Fibroblast of lung (primary cell): Measurements from ENCODE around the gene NCOR1. TPM values are rescaled to one million over a fixed set of nuclear protein-coding genes. Genes with fewer than 3 reads are reported as not detected.

Source experiments
- DNase-seq, 2 donors: peaks; one replicate each; pipeline versions ENCODE4 v3.0.0 to v3.0.0-alpha.2; 2010; ENCODE audit warnings: low read depth in 2 of 2
- H2AFZ ChIP-seq: 2 replicates; pipeline ENCODE4 v1.5.1; 2012; ENCODE audit warnings: low read length, control low read depth, inconsistent platforms
- H3K27ac ChIP-seq: 2 replicates; pipeline ENCODE4 v1.5.1; 2011; ENCODE audit warnings: low read length, control low read depth; ENCODE audit not compliant: insufficient read depth
- H3K27me3 ChIP-seq: 2 replicates; pipeline ENCODE4 v1.5.1; 2011; ENCODE audit warnings: mild to moderate bottlenecking, low read length; ENCODE audit not compliant: control insufficient read depth, insufficient read depth
- H3K36me3 ChIP-seq: 2 replicates; pipeline ENCODE4 v1.5.1; 2011; ENCODE audit warnings: low read length; ENCODE audit not compliant: control insufficient read depth, insufficient read depth
- H3K4me1 ChIP-seq: 2 replicates; pipeline ENCODE4 v1.5.1; 2011; ENCODE audit warnings: low read length; ENCODE audit not compliant: control insufficient read depth, insufficient read depth; ENCODE audit errors: extremely low read depth
- H3K4me2 ChIP-seq: 2 replicates; pipeline ENCODE4 v1.5.1; 2011; ENCODE audit warnings: low read length, control low read depth; ENCODE audit not compliant: insufficient read depth; ENCODE audit errors: extremely low read depth
- H3K4me3 ChIP-seq, 4 experiments: fragments of 200-600 bp in 1 of 4; sonication (generic) in 1 of 4; replicated peaks in 1 of 4; 2 replicates each; pipeline ENCODE4 v1.5.1; 2011 to 2016; ENCODE audit warnings: low read length in 4 of 4, low read depth in 3 of 4, mild to moderate bottlenecking in 3 of 4, control low read depth in 2 of 4, inconsistent platforms in 1 of 4, mixed read lengths in 1 of 4; ENCODE audit not compliant: insufficient read depth in 1 of 4; ENCODE audit errors: control extremely low read depth in 1 of 4
- H3K79me2 ChIP-seq: 2 replicates; pipeline ENCODE4 v1.5.1; 2012; ENCODE audit warnings: mild to moderate bottlenecking, low read length, inconsistent platforms; ENCODE audit not compliant: control insufficient read depth, insufficient read depth
- H3K9ac ChIP-seq: 2 replicates; pipeline ENCODE4 v1.5.1; 2011; ENCODE audit warnings: mild to moderate bottlenecking, low read length, control low read depth; ENCODE audit not compliant: insufficient read depth
- H3K9me3 ChIP-seq: 2 replicates; pipeline ENCODE4 v1.5.1; 2012; ENCODE audit warnings: low read depth, low read length; ENCODE audit not compliant: control insufficient read depth, insufficient read depth
- H4K20me1 ChIP-seq: 2 replicates; pipeline ENCODE4 v1.5.1; 2011; ENCODE audit warnings: low read length; ENCODE audit not compliant: control insufficient read depth, insufficient read depth; ENCODE audit errors: extremely low read depth
- EZH2 ChIP-seq: IDR thresholded peaks from 2 replicates; pipeline ENCODE4 v1.5.1; 2012; ENCODE audit warnings: low read length, control low read depth, mild to moderate bottlenecking; ENCODE audit errors: missing control alignments
- polyA plus RNA-seq, 2 donors: library from polyadenylated mRNA; depleted of rRNA in 1 of 2; stranded (reverse) in 1 of 2; unstranded in 1 of 2; fragments of >200 nt; gene quantifications; 2 replicates each; pipeline ENCODE4 v1.2.1, GENCODE V29; 2011 to 2012; ENCODE audit warnings: missing spikeins in 1 of 2
- total RNA-seq: library from RNA; depleted of rRNA; stranded (reverse); fragments of >200 nt; gene quantifications from 2 replicates; pipeline ENCODE4 v1.2.1, GENCODE V29; 2014
- TF ChIP-seq, protein P1 (sequence below), 2 donors: IDR thresholded peaks in 1 of 2; conservative IDR thresholded peaks in 1 of 2; 1 replicate in 1 of 2; 2 replicates in 1 of 2; pipeline ENCODE4 v1.5.1; 2011 to 2012; ENCODE audit warnings: low read length in 2 of 2, control low read depth in 1 of 2, inconsistent platforms in 1 of 2, low read depth in 1 of 2, mild to moderate bottlenecking in 1 of 2

The NCOR1 gene
- total and polyA plus RNA-seq, 2 donors (not counting 1 experiment from before 2014, with no cell fraction given): 67.6 to 106 TPM

DNA sequence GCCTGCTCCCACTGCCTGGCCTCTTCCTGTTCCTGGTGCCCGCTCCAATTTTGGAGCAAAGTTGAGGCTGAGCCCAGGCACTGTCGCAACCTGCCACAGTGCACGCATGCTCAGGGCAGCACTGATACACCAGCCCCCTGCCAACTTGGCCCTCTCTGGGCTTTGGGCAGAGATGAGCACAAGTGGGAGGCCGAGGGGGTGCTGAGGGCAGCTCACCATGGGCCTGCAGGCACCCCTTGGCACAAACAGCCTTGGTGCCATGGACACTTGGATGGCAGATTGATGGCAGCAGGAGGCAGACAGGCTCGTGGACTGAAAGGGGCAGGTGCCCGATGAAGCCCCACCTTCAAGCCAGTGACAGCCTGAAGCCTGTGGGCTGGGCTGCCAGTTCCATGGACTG, 44.6 kb upstream of the NCOR1 start:
- Histone ChIP-seq H3K27ac (no peak overlapping the region), H3K9ac (no peak overlapping the region), H3K79me2 (no peaks in the 10 kb centered on the region), H3K27me3 (no peaks in the 10 kb centered on the region), H3K4me2 (no peak overlapping the region), H3K36me3 (no peaks in the 10 kb centered on the region), H2AFZ (no peak overlapping the region), H3K4me3 (no peak overlapping the region), H3K4me1 (peaks cover 5% of the 10 kb centered on the region), H3K9me3 (no peaks in the 10 kb centered on the region), H4K20me1 (no peaks in the 10 kb centered on the region)
- DNase-seq: no peak
- TF ChIP-seq, protein P1, sequence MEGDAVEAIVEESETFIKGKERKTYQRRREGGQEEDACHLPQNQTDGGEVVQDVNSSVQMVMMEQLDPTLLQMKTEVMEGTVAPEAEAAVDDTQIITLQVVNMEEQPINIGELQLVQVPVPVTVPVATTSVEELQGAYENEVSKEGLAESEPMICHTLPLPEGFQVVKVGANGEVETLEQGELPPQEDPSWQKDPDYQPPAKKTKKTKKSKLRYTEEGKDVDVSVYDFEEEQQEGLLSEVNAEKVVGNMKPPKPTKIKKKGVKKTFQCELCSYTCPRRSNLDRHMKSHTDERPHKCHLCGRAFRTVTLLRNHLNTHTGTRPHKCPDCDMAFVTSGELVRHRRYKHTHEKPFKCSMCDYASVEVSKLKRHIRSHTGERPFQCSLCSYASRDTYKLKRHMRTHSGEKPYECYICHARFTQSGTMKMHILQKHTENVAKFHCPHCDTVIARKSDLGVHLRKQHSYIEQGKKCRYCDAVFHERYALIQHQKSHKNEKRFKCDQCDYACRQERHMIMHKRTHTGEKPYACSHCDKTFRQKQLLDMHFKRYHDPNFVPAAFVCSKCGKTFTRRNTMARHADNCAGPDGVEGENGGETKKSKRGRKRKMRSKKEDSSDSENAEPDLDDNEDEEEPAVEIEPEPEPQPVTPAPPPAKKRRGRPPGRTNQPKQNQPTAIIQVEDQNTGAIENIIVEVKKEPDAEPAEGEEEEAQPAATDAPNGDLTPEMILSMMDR (conservative IDR thresholded peaks at IDR 0.05 in 1 of 2, IDR thresholded peaks at IDR 0.05 in 1 of 2; ENCODE audit: low read depth in 1 of 2, low read length in 2 of 2): no peak
- TF ChIP-seq EZH2: no peak

DNA sequence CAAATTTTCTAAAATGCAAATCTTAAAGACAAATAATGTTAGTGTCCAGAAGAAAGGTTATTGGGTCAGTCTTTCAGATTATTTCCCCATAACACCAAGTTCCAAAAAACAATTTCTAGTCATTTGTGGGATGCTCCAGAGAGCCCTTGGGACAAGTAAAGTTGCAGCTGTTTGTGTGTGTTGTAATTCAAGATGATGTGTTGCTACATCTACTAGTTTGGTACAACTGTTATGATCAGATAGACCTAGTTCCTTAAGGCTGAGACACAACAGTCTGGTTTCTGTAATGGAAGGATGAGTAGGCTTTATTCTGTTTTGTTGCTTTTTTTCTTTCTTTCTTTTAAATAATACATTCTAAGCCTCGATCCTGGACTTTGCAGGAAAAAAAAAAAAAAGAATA, 43.6 kb upstream of the NCOR1 start:
- no peaks in the 10 kb centered on the region for H3K27me3 ChIP-seq
- no peak overlapping the region for H3K27ac ChIP-seq
- peaks cover 5% of the 10 kb centered on the region for H3K4me1 ChIP-seq
- no peaks in the 10 kb centered on the region for H3K36me3 ChIP-seq
- H3K79me2 ChIP-seq: no peaks in the 10 kb centered on the region
- no peak for TF ChIP-seq EZH2
- TF ChIP-seq, protein P1 (conservative IDR thresholded peaks at IDR 0.05 in 1 of 2, IDR thresholded peaks at IDR 0.05 in 1 of 2; ENCODE audit: low read depth in 1 of 2, low read length in 2 of 2): no peak
- no peak overlapping the region for H3K4me2 ChIP-seq
- no peaks in the 10 kb centered on the region for H3K9me3 ChIP-seq
- no peaks in the 10 kb centered on the region for H4K20me1 ChIP-seq
- peak in 1 of 2 donors; percentile 71 for DNase-seq
- H3K9ac ChIP-seq: no peak overlapping the region
- no peak overlapping the region for H3K4me3 ChIP-seq
- H2AFZ ChIP-seq: no peak overlapping the region

DNA sequence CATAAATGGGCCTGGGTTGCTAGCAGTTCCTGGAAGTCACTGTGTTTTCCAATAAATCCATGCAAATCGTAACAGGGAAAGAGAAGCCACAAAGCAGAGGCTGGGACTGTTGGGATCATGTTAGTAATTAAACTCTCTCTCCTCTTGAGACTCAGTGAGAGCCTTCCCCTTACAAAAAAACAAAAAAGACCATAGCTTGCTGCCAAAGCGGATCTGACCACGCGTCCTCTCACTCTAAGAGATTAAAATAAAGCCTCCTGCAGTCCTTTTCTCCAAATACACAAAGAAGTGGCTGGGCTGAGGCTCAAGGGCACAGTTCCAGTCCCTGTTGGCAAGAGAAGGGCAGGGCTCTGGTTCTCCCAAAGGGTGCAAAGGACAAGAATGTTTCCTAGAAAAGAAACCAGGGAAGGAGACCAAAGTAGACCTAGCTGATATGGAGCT, 40.2 kb upstream of the NCOR1 start:
- H3K4me3 ChIP-seq: peak overlapping the region in 3 of 4 experiments; percentile 0 to 37 (median 32)
- peak; percentile 58 to 82 for DNase-seq
- H3K27me3 ChIP-seq: no peaks in the 10 kb centered on the region
- no peaks in the 10 kb centered on the region for H4K20me1 ChIP-seq
- no peaks in the 10 kb centered on the region for H3K9me3 ChIP-seq
- H3K79me2 ChIP-seq: no peaks in the 10 kb centered on the region
- H3K4me2 ChIP-seq: peak overlapping the region; percentile 53
- peaks cover 5% of the 10 kb centered on the region for H3K4me1 ChIP-seq
- peak overlapping the region; percentile 24 for H3K27ac ChIP-seq
- TF ChIP-seq, protein P1 (conservative IDR thresholded peaks at IDR 0.05 in 1 of 2, IDR thresholded peaks at IDR 0.05 in 1 of 2; ENCODE audit: low read depth in 1 of 2, low read length in 2 of 2): no peak
- no peak for TF ChIP-seq EZH2
- no peaks in the 10 kb centered on the region for H3K36me3 ChIP-seq
- no peak overlapping the region for H3K9ac ChIP-seq
- H2AFZ ChIP-seq: peak overlapping the region; percentile 57
